GM12878 (cell line): ENCODE results near the gene YWHAG. TPM values are rescaled to one million over a fixed set of nuclear protein-coding genes. Genes with fewer than 3 reads are reported as not detected.

ENCODE experiments used
- ASH2L ChIP-seq: fragments of 300-600, 200-600 bp; sonication (generic); IDR thresholded peaks from 2 replicates; pipeline ENCODE4 v1.6.1; 2017; ENCODE audit warnings: low read depth, mild to moderate bottlenecking, borderline replicate concordance
- ETV6 ChIP-seq, 2 experiments: fragments of 450-650 bp in 1 of 2; IDR thresholded peaks in 1 of 2; conservative IDR thresholded peaks in 1 of 2; 2 replicates each; pipeline ENCODE4 v1.6.1; 2014; ENCODE audit warnings: antibody characterized with exemption in 1 of 2, borderline replicate concordance in 1 of 2, low read depth in 1 of 2, mild to moderate bottlenecking in 1 of 2, moderate library complexity in 1 of 2
- MTA2 ChIP-seq: fragments of 450-650 bp; IDR thresholded peaks from 2 replicates; pipeline ENCODE4 v1.6.1; 2016; ENCODE audit warnings: low read depth, mild to moderate bottlenecking, moderate library complexity
- POLR2AphosphoS5 ChIP-seq: IDR thresholded peaks from 2 replicates; pipeline ENCODE4 v1.6.1; 2011; ENCODE audit warnings: mild to moderate bottlenecking, low read length, inconsistent platforms
- RELA ChIP-seq: fragments of 450-650 bp; IDR thresholded peaks from 2 replicates; pipeline ENCODE4 v1.8.0; 2014; ENCODE audit warnings: borderline replicate concordance; ENCODE audit not compliant: partially characterized antibody
- SREBF2 ChIP-seq: IDR thresholded peaks from 2 replicates; pipeline ENCODE4 v1.6.1; 2012; ENCODE audit warnings: mild to moderate bottlenecking, low read length
- SUZ12 ChIP-seq: fragments of 200-600 bp; sonication (generic); IDR thresholded peaks from one replicate; pipeline ENCODE4 v1.6.1; 2018; ENCODE audit warnings: antibody characterized with exemption, mild to moderate bottlenecking; ENCODE audit not compliant: unreplicated experiment
- YY1 ChIP-seq: IDR thresholded peaks from 2 replicates; pipeline ENCODE4 v1.6.1; 2011; ENCODE audit warnings: low read depth, mild to moderate bottlenecking, low read length
- ZNF384 ChIP-seq: IDR thresholded peaks from 2 replicates; pipeline ENCODE4 v1.6.1; 2012; ENCODE audit warnings: low read depth, mild to moderate bottlenecking, low read length, improper control_type of control experiment, borderline replicate concordance
- ZSCAN29 ChIP-seq: fragments of 450-650 bp; IDR thresholded peaks from 2 replicates; pipeline ENCODE4 v1.6.1; 2017; ENCODE audit warnings: mild to moderate bottlenecking, moderate library complexity
- polyA plus RNA-seq, 11 experiments: library from polyadenylated mRNA; depleted of rRNA in 4 of 11; unstranded in 6 of 11; stranded (reverse) in 5 of 11; fragments of >200 nt; fragmentation: Nextera tagmentation in 4 of 11; fragmentation: Illumina TruSeq in 1 of 11; extraction: Ambion mirVana in 4 of 11; extraction: Trizol in 1 of 11; gene quantifications; 1 replicate in 1 of 11; 2 replicates in 10 of 11; pipeline versions ENCODE4 v1.2.1 to v1.2.3, GENCODE V29; 2011 to 2016; ENCODE audit warnings: inconsistent platforms in 2 of 11, missing spikeins in 2 of 11, low read depth in 1 of 11
- total RNA-seq, 4 experiments: library from RNA; depleted of rRNA in 3 of 4; stranded (reverse); fragments of >200 nt in 3 of 4; fragmentation: Illumina TruSeq in 1 of 4; extraction: Trizol in 1 of 4; gene quantifications; 2 replicates each; pipeline versions ENCODE4 v1.2.1 to v1.2.3, GENCODE V29; 2013 to 2021
- TF ChIP-seq, protein P1 (sequence below): fragments of 450-650 bp; formaldehyde crosslinking; IDR thresholded peaks from 2 replicates; pipeline ENCODE4 v1.5.0; 2022; ENCODE audit warnings: mild to moderate bottlenecking, missing genetic modification characterization
- TF ChIP-seq, protein P2 (sequence below): fragments of 150-350 bp; IDR thresholded peaks from 2 replicates; pipeline ENCODE4 v1.6.1; 2016; ENCODE audit warnings: low read depth, low read length
- TF ChIP-seq, protein P3 (sequence below): fragments of 150-350 bp; IDR thresholded peaks from 2 replicates; pipeline ENCODE4 v1.6.1; 2014; ENCODE audit warnings: mild to moderate bottlenecking, low read depth, low read length
- TF ChIP-seq, protein P4 (sequence below), 3 experiments: IDR thresholded peaks in 2 of 3; conservative IDR thresholded peaks in 1 of 3; 2 replicates each; pipeline ENCODE4 v1.5.1; 2011; ENCODE audit warnings: low read depth in 3 of 3, low read length in 3 of 3, mild to moderate bottlenecking in 3 of 3, control low read depth in 2 of 3, moderate library complexity in 2 of 3, inconsistent platforms in 1 of 3, mixed read lengths in 1 of 3; ENCODE audit not compliant: control insufficient read depth in 2 of 3, insufficient read depth in 1 of 3; ENCODE audit errors: extremely low read depth in 1 of 3
- TF ChIP-seq, protein P5 (sequence below): fragments of 450-650 bp; IDR thresholded peaks from 2 replicates; pipeline ENCODE4 v1.6.1; 2018; ENCODE audit warnings: borderline replicate concordance, mild to moderate bottlenecking; ENCODE audit not compliant: partially characterized antibody

Gene YWHAG
- total and polyA plus RNA-seq, 10 of the 15 experiments (the other 5 are each of a cell fraction or from before 2014, with no cell fraction given): 20.2 to 157 (median 41.3) TPM

DNA sequence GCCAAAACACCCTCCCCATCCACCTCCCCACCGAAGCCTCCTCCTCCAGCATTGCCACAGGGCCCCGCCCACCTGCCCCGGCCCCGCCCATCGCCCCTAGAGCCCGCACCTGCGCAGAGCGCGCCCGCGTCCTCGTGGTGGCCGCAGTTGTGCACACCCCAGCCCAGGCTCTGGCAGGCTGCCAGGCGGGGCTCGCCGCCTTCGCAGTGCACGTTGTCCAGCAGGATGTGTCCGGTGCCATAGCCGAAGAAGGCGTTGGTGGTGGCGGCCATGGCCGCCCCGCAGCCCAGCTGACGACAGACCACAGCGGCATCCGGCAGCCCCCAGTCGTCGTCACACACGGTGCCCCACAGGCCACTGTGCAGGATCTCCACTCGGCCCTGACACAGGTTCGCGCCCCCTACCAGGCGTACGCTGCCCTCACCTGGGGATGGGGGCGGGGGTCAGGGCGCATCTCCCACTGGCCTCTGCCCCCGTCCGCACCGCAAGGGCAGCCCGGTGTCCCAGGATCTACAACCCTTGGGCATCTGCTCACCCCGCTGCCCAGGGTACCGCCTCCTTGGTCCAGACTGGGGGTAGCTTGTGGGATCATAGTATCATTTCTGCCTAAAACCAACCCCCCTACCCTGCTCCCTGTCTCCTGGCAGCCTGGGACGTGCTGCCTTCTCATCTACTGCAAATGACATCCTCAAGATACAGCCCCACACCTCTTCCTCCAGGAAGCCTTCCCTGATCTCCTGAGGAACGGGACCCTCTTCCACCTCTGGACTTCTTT is 38.8 kb upstream of the YWHAG start (continued):
- TF ChIP-seq, protein P1, sequence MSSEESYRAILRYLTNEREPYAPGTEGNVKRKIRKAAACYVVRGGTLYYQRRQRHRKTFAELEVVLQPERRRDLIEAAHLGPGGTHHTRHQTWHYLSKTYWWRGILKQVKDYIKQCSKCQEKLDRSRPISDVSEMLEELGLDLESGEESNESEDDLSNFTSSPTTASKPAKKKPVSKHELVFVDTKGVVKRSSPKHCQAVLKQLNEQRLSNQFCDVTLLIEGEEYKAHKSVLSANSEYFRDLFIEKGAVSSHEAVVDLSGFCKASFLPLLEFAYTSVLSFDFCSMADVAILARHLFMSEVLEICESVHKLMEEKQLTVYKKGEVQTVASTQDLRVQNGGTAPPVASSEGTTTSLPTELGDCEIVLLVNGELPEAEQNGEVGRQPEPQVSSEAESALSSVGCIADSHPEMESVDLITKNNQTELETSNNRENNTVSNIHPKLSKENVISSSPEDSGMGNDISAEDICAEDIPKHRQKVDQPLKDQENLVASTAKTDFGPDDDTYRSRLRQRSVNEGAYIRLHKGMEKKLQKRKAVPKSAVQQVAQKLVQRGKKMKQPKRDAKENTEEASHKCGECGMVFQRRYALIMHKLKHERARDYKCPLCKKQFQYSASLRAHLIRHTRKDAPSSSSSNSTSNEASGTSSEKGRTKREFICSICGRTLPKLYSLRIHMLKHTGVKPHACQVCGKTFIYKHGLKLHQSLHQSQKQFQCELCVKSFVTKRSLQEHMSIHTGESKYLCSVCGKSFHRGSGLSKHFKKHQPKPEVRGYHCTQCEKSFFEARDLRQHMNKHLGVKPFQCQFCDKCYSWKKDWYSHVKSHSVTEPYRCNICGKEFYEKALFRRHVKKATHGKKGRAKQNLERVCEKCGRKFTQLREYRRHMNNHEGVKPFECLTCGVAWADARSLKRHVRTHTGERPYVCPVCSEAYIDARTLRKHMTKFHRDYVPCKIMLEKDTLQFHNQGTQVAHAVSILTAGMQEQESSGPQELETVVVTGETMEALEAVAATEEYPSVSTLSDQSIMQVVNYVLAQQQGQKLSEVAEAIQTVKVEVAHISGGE (CRISPR knock-in tag): no peak
- TF ChIP-seq SUZ12: no peak
- TF ChIP-seq, protein P2, sequence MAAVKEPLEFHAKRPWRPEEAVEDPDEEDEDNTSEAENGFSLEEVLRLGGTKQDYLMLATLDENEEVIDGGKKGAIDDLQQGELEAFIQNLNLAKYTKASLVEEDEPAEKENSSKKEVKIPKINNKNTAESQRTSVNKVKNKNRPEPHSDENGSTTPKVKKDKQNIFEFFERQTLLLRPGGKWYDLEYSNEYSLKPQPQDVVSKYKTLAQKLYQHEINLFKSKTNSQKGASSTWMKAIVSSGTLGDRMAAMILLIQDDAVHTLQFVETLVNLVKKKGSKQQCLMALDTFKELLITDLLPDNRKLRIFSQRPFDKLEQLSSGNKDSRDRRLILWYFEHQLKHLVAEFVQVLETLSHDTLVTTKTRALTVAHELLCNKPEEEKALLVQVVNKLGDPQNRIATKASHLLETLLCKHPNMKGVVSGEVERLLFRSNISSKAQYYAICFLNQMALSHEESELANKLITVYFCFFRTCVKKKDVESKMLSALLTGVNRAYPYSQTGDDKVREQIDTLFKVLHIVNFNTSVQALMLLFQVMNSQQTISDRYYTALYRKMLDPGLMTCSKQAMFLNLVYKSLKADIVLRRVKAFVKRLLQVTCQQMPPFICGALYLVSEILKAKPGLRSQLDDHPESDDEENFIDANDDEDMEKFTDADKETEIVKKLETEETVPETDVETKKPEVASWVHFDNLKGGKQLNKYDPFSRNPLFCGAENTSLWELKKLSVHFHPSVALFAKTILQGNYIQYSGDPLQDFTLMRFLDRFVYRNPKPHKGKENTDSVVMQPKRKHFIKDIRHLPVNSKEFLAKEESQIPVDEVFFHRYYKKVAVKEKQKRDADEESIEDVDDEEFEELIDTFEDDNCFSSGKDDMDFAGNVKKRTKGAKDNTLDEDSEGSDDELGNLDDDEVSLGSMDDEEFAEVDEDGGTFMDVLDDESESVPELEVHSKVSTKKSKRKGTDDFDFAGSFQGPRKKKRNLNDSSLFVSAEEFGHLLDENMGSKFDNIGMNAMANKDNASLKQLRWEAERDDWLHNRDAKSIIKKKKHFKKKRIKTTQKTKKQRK: no peak
- no peak for TF ChIP-seq ZNF384
- TF ChIP-seq, protein P3, sequence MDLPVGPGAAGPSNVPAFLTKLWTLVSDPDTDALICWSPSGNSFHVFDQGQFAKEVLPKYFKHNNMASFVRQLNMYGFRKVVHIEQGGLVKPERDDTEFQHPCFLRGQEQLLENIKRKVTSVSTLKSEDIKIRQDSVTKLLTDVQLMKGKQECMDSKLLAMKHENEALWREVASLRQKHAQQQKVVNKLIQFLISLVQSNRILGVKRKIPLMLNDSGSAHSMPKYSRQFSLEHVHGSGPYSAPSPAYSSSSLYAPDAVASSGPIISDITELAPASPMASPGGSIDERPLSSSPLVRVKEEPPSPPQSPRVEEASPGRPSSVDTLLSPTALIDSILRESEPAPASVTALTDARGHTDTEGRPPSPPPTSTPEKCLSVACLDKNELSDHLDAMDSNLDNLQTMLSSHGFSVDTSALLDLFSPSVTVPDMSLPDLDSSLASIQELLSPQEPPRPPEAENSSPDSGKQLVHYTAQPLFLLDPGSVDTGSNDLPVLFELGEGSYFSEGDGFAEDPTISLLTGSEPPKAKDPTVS: no peak
- TF ChIP-seq, protein P4, sequence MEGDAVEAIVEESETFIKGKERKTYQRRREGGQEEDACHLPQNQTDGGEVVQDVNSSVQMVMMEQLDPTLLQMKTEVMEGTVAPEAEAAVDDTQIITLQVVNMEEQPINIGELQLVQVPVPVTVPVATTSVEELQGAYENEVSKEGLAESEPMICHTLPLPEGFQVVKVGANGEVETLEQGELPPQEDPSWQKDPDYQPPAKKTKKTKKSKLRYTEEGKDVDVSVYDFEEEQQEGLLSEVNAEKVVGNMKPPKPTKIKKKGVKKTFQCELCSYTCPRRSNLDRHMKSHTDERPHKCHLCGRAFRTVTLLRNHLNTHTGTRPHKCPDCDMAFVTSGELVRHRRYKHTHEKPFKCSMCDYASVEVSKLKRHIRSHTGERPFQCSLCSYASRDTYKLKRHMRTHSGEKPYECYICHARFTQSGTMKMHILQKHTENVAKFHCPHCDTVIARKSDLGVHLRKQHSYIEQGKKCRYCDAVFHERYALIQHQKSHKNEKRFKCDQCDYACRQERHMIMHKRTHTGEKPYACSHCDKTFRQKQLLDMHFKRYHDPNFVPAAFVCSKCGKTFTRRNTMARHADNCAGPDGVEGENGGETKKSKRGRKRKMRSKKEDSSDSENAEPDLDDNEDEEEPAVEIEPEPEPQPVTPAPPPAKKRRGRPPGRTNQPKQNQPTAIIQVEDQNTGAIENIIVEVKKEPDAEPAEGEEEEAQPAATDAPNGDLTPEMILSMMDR (IDR thresholded peaks at IDR 0.05 in 2 of 3, conservative IDR thresholded peaks at IDR 0.05 in 1 of 3; ENCODE audit: control insufficient read depth in 2 of 3, extremely low read depth in 1 of 3, insufficient read depth in 1 of 3, low read depth in 3 of 3, low read length in 3 of 3): no peak
- peak; percentile 39; the same call in 1 of the 2 replicates for TF ChIP-seq POLR2AphosphoS5
- no peak for TF ChIP-seq RELA
- TF ChIP-seq SREBF2: no peak
- TF ChIP-seq ETV6 (conservative IDR thresholded peaks at IDR 0.05 in 1 of 2, IDR thresholded peaks at IDR 0.05 in 1 of 2; ENCODE audit: borderline replicate concordance in 1 of 2, low read depth in 1 of 2): no peak
- TF ChIP-seq, protein P5, sequence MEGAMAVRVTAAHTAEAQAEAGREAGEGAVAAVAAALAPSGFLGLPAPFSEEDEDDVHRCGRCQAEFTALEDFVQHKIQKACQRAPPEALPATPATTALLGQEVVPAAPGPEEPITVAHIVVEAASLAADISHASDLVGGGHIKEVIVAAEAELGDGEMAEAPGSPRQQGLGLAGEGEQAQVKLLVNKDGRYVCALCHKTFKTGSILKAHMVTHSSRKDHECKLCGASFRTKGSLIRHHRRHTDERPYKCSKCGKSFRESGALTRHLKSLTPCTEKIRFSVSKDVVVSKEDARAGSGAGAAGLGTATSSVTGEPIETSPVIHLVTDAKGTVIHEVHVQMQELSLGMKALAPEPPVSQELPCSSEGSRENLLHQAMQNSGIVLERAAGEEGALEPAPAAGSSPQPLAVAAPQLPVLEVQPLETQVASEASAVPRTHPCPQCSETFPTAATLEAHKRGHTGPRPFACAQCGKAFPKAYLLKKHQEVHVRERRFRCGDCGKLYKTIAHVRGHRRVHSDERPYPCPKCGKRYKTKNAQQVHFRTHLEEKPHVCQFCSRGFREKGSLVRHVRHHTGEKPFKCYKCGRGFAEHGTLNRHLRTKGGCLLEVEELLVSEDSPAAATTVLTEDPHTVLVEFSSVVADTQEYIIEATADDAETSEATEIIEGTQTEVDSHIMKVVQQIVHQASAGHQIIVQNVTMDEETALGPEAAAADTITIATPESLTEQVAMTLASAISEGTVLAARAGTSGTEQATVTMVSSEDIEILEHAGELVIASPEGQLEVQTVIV: no peak
- no peak for TF ChIP-seq MTA2
- TF ChIP-seq ZSCAN29: no peak
- TF ChIP-seq ASH2L: no peak
- peak; percentile 72 for TF ChIP-seq YY1
